ENCODE data around the gene CATSPERD.

The CATSPERD gene

GRCh38 chr19:5676772-5677105 lies 43.7 kb upstream of the CATSPERD start:
- no peak for DNase-seq (ENCODE audit: extremely low read depth, low read depth)
- TF ChIP-seq CTCF (IDR thresholded peaks at IDR 0.05; ENCODE audit: low read depth, low read length) = no peak

GRCh38 chr19:5677136-5677535 lies 43.3 kb upstream of the CATSPERD start:
- TF ChIP-seq CTCF (IDR thresholded peaks at IDR 0.05; ENCODE audit: low read depth, low read length) = no peak
- no peak for DNase-seq (ENCODE audit: extremely low read depth, low read depth)

- TF ChIP-seq CTCF (IDR thresholded peaks at IDR 0.05; ENCODE audit: low read depth, low read length) = no peak
- no peak for DNase-seq (ENCODE audit: extremely low read depth, low read depth)
Observed at GRCh38 chr19:5677580-5677979, 42.9 kb upstream of the CATSPERD start.

GRCh38 chr19:5678071-5678718 lies 42.2 kb upstream of the CATSPERD start:
- no peak for DNase-seq (ENCODE audit: extremely low read depth, low read depth)
- TF ChIP-seq CTCF (IDR thresholded peaks at IDR 0.05; ENCODE audit: low read depth, low read length) = no peak

GRCh38 chr19:5679289-5680083 lies 41.0 kb upstream of the CATSPERD start:
- TF ChIP-seq CTCF (IDR thresholded peaks at IDR 0.05; ENCODE audit: low read depth, low read length) = no peak
- no peak for DNase-seq (ENCODE audit: extremely low read depth, low read depth)

- TF ChIP-seq CTCF (IDR thresholded peaks at IDR 0.05; ENCODE audit: low read depth, low read length) = no peak
- DNase-seq (ENCODE audit: extremely low read depth, low read depth) = no peak
Observed at GRCh38 chr19:5680084-5680436, 40.4 kb upstream of the CATSPERD start.
